IPS DF 6.9 (cell line): ENCODE results near the gene LRATD1.

Source experiments
- DNase-seq: peaks from one replicate; pipeline ENCODE4 v3.0.0-alpha.2; 2013; ENCODE audit warnings: low read depth, low spot score
- H3K27ac ChIP-seq: one replicate; pipeline ENCODE4 v1.5.1; 2013; ENCODE audit warnings: low read length, control low read depth
- H3K27me3 ChIP-seq: 2 replicates; pipeline ENCODE4 v1.6.1; 2013; ENCODE audit warnings: mild to moderate bottlenecking, low read length; ENCODE audit not compliant: control insufficient read depth, insufficient read depth
- H3K36me3 ChIP-seq: 2 replicates; pipeline ENCODE4 v1.6.1; 2013; ENCODE audit warnings: low read length; ENCODE audit not compliant: control insufficient read depth, insufficient read depth
- H3K4me1 ChIP-seq: 2 replicates; pipeline ENCODE4 v1.6.1; 2013; ENCODE audit warnings: low read length; ENCODE audit not compliant: control insufficient read depth, insufficient read depth
- H3K4me3 ChIP-seq: 2 replicates; pipeline ENCODE4 v1.5.1; 2013; ENCODE audit warnings: mild to moderate bottlenecking, low read length
- H3K9me3 ChIP-seq: 2 replicates; pipeline ENCODE4 v1.6.1; 2013; ENCODE audit warnings: low read length, inconsistent platforms; ENCODE audit not compliant: control insufficient read depth, insufficient read depth
- WGBS: extraction: QIAGEN DNeasy Blood & Tissue Kit; methylation state at CpG from one replicate; pipeline ENCODE4 v1.1.7; 2013; ENCODE audit warnings: mixed read lengths, missing lambda C conversion rate; ENCODE audit not compliant: insufficient read length, insufficient coverage; 5-methylcytosine and 5-hydroxymethylcytosine counted together

Gene LRATD1, protein sequence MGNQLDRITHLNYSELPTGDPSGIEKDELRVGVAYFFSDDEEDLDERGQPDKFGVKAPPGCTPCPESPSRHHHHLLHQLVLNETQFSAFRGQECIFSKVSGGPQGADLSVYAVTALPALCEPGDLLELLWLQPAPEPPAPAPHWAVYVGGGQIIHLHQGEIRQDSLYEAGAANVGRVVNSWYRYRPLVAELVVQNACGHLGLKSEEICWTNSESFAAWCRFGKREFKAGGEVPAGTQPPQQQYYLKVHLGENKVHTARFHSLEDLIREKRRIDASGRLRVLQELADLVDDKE

DNA sequence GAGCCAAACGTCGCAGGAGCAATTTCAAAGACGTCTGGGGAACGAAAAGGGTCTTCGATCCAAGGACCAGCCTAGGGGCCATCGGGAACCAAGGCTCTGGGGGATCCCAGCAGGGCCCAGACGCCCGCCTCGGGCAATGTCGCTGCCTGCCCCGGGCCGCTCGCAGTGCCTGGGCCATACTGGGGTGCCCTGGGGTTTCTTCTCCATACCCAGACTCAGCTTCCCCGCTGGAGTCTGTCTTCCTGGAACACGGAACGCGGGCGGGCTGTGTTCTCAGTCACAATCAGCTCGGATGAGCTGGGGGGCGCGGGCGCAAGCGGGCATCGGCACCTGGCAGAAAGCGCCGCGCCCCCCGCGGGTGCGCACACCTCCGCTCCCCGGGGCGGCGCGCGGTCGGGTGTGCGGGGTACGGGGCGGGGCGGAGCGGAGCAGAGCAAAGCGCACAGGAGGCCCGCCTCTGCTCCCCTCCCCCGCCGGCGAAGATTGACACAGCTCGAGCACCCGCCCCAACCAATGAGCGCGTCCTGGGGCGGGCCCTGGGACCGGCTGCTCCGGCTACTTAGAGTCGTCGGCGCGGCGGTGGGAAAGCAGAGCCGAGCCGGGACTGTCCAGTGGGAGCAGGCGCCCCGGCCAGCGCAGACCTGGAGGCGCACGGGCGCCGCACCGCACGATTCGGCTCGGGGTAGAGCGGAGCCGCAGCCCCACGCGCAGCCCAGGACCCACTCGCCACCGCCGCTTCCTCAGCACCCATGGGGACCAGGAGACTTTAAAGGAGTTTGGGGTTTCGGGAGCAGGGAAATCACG lies at the start of gene LRATD1:
LRATD1 (plus strand) TSS at position 585 of the 804 bp plus-strand sequence. CDS start 1,263 bp downstream, outside the sequence.
- WGBS, result no CpG with 5 or more reads among the region's 81 CpGs
- no peaks in the 10 kb centered on the region for H3K36me3 ChIP-seq
- peaks cover 18% of the 10 kb centered on the region for H3K27me3 ChIP-seq
- peak within 1 kb of the TSS; percentile 51; the same call in 1 of the 2 replicates for H3K4me3 ChIP-seq
- H3K9me3 ChIP-seq, result no peaks in the 10 kb centered on the region
- no peak within 1 kb of the TSS for H3K27ac ChIP-seq
- DNase-seq, result no peak
- peaks cover 3% of the 10 kb centered on the region; the same call in 1 of the 2 replicates for H3K4me1 ChIP-seq

- no peaks in the 10 kb centered on the region for H3K9me3 ChIP-seq
- H3K36me3 ChIP-seq, result no peaks in the 10 kb centered on the region
- no peaks in the 10 kb centered on the region for H3K27me3 ChIP-seq
- no peak for DNase-seq
- no peak overlapping the region for H3K27ac ChIP-seq
- no CpG with 5 or more reads among the region's 2 CpGs for WGBS
- H3K4me1 ChIP-seq, result no peaks in the 10 kb centered on the region
- H3K4me3 ChIP-seq, result no peak overlapping the region
Measured at GRCh38 chr2:14583059-14583458, 49.5 kb upstream of the LRATD1 start.

- H3K36me3 ChIP-seq, result no peaks in the 10 kb centered on the region
- no peak overlapping the region for H3K27ac ChIP-seq
- no peaks in the 10 kb centered on the region for H3K27me3 ChIP-seq
- no CpG with 5 or more reads among the region's 4 CpGs for WGBS
- no peak for DNase-seq
- no peaks in the 10 kb centered on the region for H3K4me1 ChIP-seq
- H3K4me3 ChIP-seq, result no peak overlapping the region
- H3K9me3 ChIP-seq, result no peaks in the 10 kb centered on the region
Measured at GRCh38 chr2:14583802-14584201, 48.7 kb upstream of the LRATD1 start.

GRCh38 chr2:14587119-14587518 lies 45.4 kb upstream of the LRATD1 start:
- no peaks in the 10 kb centered on the region for H3K4me1 ChIP-seq
- no peak overlapping the region for H3K27ac ChIP-seq
- no peaks in the 10 kb centered on the region for H3K27me3 ChIP-seq
- no CpG with 5 or more reads among the region's 4 CpGs for WGBS
- H3K9me3 ChIP-seq, result no peaks in the 10 kb centered on the region
- H3K36me3 ChIP-seq, result no peaks in the 10 kb centered on the region
- no peak for DNase-seq
- H3K4me3 ChIP-seq, result no peak overlapping the region

DNA sequence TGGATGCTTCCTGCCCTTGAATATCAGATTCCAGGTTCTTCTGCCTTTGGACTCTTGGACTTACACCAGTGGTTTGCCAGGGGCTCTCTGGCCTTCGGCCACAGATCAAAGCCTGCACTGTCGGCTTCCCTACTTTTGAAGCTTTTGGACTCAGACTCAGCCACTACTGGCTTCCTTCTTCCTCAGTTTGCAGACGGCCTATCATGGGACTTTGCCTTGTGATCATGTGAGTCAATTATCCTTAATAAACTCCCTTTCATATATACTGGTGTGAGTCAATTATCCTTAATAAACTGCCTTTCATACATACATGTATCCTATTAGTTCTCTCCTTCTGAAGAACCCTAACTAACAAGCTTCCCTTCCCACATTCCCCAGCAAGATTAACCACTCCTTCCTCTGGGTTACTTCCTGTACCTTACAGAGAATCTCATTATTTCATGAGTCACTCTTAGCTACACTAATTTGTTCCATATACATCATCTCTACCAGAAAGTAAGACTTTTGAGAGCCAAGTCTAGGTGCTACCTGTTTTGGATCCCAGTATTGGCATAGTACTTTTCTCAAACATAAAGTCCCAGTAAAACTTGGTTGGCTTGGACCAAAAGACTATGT lies 31.3 kb upstream of the LRATD1 start:
- Histone ChIP-seq H3K9me3 (no peaks in the 10 kb centered on the region), H3K4me1 (no peaks in the 10 kb centered on the region), H3K36me3 (no peaks in the 10 kb centered on the region), H3K27ac (no peak overlapping the region), H3K4me3 (no peak overlapping the region), H3K27me3 (no peaks in the 10 kb centered on the region)
- WGBS, result no CpG with 5 or more reads among the region's 3 CpGs
- no peak for DNase-seq

GRCh38 chr2:14602309-14602708 lies 30.2 kb upstream of the LRATD1 start:
- Histone ChIP-seq H3K36me3 (no peaks in the 10 kb centered on the region), H3K4me3 (no peak overlapping the region), H3K27me3 (no peaks in the 10 kb centered on the region), H3K9me3 (no peaks in the 10 kb centered on the region), H3K4me1 (no peaks in the 10 kb centered on the region), H3K27ac (no peak overlapping the region)
- no CpG with 5 or more reads among the region's 1 CpG for WGBS
- no peak for DNase-seq

- no peaks in the 10 kb centered on the region for H3K27me3 ChIP-seq
- WGBS, result no CpG with 5 or more reads among the region's 2 CpGs
- H3K36me3 ChIP-seq, result no peaks in the 10 kb centered on the region
- no peak for DNase-seq
- no peaks in the 10 kb centered on the region for H3K9me3 ChIP-seq
- H3K4me1 ChIP-seq, result no peaks in the 10 kb centered on the region
- no peak overlapping the region for H3K4me3 ChIP-seq
- H3K27ac ChIP-seq, result no peak overlapping the region
Measured at GRCh38 chr2:14603676-14604075, 28.8 kb upstream of the LRATD1 start.

GRCh38 chr2:14608245-14608644 lies 24.3 kb upstream of the LRATD1 start:
- Histone ChIP-seq H3K4me1 (no peaks in the 10 kb centered on the region), H3K4me3 (no peak overlapping the region), H3K27me3 (no peaks in the 10 kb centered on the region), H3K9me3 (no peaks in the 10 kb centered on the region), H3K27ac (no peak overlapping the region), H3K36me3 (no peaks in the 10 kb centered on the region)
- DNase-seq, result no peak
- no CpG with 5 or more reads among the region's 2 CpGs for WGBS

DNA sequence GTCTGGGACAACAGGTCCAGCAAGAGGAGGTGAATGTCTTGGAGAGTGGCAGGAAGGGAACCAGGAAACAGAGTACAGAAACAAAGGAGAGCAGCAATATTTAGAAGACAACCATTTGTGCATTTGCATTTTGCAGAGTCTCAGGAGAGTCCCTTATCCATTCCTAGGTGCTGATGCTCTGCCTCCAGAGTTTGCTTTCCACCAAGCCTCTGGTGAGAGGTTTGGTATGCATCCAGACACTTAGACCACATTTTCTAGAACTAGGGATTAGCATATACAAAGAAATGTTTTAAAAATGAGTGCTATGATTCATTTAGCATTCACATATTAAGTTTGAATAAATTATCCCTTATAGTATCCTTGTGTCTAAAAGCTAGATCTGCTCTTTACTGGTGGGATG lies 18.5 kb upstream of the LRATD1 start:
- H3K4me1 ChIP-seq, result no peaks in the 10 kb centered on the region
- H3K27ac ChIP-seq, result no peak overlapping the region
- no peaks in the 10 kb centered on the region for H3K36me3 ChIP-seq
- no peak for DNase-seq
- no peaks in the 10 kb centered on the region for H3K27me3 ChIP-seq
- no peak overlapping the region for H3K4me3 ChIP-seq
- H3K9me3 ChIP-seq, result no peaks in the 10 kb centered on the region

DNA sequence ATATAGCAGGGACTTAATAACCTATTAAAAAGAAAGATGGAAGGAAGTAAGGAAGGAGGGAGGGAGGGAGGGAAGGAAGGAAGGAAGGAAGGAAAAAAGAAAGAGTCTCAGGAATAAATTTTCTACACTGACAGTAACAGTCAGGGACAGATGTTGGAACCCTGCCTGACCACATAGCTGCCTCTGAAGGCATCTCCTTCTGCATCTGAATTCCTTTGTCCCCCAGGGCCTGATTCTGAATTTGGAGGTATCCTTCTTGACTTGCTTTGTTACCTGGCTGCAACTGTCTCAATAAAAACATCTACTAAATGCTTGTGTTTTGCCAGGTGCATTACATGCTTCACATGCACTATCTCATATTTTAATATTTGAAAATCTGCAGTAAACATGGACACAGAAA lies 17.4 kb upstream of the LRATD1 start:
- no peak for DNase-seq
- H3K9me3 ChIP-seq, result no peaks in the 10 kb centered on the region
- no peaks in the 10 kb centered on the region for H3K36me3 ChIP-seq
- H3K4me1 ChIP-seq, result no peaks in the 10 kb centered on the region
- H3K27me3 ChIP-seq, result no peaks in the 10 kb centered on the region
- H3K4me3 ChIP-seq, result no peak overlapping the region
- no peak overlapping the region for H3K27ac ChIP-seq
